ENCODE measurements around the gene RNASE7. TPM values are rescaled to one million over a fixed set of nuclear protein-coding genes. Genes with fewer than 3 reads are reported as not detected.

RNASE7 gene
- total RNA-seq, 2 donors from 2014 or later: not detected

DNA sequence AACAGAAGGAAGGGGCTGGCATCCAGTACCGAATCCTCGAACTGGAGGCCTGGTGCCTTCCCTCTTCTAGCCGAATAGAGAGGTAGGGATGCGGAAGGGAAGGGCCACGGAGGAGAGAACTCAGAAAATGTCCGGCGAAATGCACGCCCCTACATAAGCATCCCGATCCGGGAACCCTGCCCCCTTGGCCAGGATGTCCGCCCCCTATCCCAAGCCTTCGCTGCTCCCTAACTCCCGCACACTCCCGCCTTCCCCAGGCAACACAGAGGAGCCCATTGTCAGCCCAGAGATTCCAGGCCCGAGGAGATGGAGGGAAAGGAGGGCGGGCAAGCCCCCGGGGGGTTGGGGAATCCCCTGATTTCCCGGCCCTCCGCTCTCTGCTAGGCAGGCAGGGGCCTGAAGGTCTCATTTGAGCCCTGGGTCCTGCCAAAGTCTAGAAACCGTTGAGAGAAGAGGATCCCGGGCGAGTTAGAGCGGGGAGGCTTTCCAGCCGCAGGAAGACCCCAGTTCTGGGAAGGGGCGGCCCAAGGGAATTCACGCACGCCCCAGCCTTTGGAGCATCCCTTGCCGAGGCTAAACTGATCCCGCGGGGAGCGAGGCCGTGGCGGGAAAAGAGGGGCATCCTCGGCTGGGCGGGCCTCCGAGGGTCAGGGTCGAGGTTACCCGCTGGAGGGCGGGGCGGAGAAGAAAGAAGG, 27.4 kb downstream of the RNASE7 start:
- H3K36me3 ChIP-seq: no peaks in the 10 kb centered on the region
- DNase-seq (ENCODE audit: low spot score): no peak

GRCh38 chr14:21070083-21070609, 28.0 kb downstream of the RNASE7 start, which contains the start of gene ARHGEF40:
Gene ARHGEF40, plus strand, starts transcription at chr14:21070304. Its CDS starts 93 bp downstream, at chr14:21070397.
- Histone ChIP-seq H3K9me3 (no peaks in the 10 kb centered on the region), H3K4me3 (peak within 1 kb of the TSS; percentile 64 to 83), H3K27me3 (no peaks in the 10 kb centered on the region), H3K27ac (peak within 1 kb of the TSS; percentile 88 to 90), H3K4me1 (peaks cover 0 to 41% of the 10 kb centered on the region in 2 donors), H3K36me3 (no peaks in the 10 kb centered on the region)
- DNase-seq (ENCODE audit: low spot score): no peak
- TF ChIP-seq, protein P1, sequence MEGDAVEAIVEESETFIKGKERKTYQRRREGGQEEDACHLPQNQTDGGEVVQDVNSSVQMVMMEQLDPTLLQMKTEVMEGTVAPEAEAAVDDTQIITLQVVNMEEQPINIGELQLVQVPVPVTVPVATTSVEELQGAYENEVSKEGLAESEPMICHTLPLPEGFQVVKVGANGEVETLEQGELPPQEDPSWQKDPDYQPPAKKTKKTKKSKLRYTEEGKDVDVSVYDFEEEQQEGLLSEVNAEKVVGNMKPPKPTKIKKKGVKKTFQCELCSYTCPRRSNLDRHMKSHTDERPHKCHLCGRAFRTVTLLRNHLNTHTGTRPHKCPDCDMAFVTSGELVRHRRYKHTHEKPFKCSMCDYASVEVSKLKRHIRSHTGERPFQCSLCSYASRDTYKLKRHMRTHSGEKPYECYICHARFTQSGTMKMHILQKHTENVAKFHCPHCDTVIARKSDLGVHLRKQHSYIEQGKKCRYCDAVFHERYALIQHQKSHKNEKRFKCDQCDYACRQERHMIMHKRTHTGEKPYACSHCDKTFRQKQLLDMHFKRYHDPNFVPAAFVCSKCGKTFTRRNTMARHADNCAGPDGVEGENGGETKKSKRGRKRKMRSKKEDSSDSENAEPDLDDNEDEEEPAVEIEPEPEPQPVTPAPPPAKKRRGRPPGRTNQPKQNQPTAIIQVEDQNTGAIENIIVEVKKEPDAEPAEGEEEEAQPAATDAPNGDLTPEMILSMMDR (IDR thresholded peaks at IDR 0.05): no peak

More for the DNA sequence above, 27.4 kb downstream of the RNASE7 start:
- peak overlapping the region; percentile 88 to 90 for H3K27ac ChIP-seq
- peak overlapping the region; percentile 64 to 83 for H3K4me3 ChIP-seq
- TF ChIP-seq, protein P1 (IDR thresholded peaks at IDR 0.05): no peak
- no peaks in the 10 kb centered on the region for H3K9me3 ChIP-seq
- no peaks in the 10 kb centered on the region for H3K27me3 ChIP-seq
- H3K4me1 ChIP-seq: peaks cover 0 to 41% of the 10 kb centered on the region in 2 donors

GRCh38 chr14:21070610-21071224, 28.6 kb downstream of the RNASE7 start:
- Histone ChIP-seq H3K4me1 (peaks cover 0 to 41% of the 10 kb centered on the region in 2 donors), H3K4me3 (peak overlapping the region; percentile 64 to 83), H3K27ac (peak overlapping the region; percentile 88 to 90), H3K9me3 (no peaks in the 10 kb centered on the region), H3K27me3 (no peaks in the 10 kb centered on the region), H3K36me3 (peaks cover 4% of the 10 kb centered on the region)
- DNase-seq (ENCODE audit: low spot score): no peak
- TF ChIP-seq, protein P1 (IDR thresholded peaks at IDR 0.05): no peak

GRCh38 chr14:21071225-21072030, 29.3 kb downstream of the RNASE7 start:
- TF ChIP-seq, protein P1 (IDR thresholded peaks at IDR 0.05): no peak
- peaks cover 11% of the 10 kb centered on the region for H3K36me3 ChIP-seq
- H3K4me3 ChIP-seq: peak overlapping the region; percentile 64 to 83
- H3K4me1 ChIP-seq: peaks cover 0 to 41% of the 10 kb centered on the region in 2 donors
- H3K9me3 ChIP-seq: no peaks in the 10 kb centered on the region
- peak overlapping the region; percentile 88 to 90 for H3K27ac ChIP-seq
- no peaks in the 10 kb centered on the region for H3K27me3 ChIP-seq
- peak; percentile 89 for DNase-seq (ENCODE audit: low spot score)

DNA sequence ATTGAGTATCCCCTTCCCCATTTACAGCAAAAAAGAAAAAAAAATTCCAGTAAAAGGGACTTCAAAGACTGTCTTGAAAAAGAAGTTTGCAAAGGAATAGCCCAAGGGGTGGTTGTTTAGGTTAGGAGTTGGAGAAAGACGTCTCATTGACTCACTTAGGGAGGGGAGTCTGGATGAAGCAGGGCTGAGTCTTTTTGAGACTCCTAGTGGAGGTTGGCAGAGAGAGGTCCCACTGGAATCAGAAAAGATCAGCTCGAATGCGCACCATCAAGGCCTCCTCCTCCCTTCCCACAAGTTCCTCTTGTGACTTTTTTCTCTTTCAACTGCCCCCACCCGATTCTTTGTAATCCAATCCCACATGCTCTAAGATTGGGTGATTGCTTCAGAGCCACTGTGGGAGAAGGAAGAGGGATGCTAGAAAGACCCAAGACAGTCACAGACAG, 29.9 kb downstream of the RNASE7 start:
- DNase-seq (ENCODE audit: low spot score): peak; percentile 78
- H3K9me3 ChIP-seq: no peaks in the 10 kb centered on the region
- TF ChIP-seq, protein P1 (IDR thresholded peaks at IDR 0.05): no peak
- peaks cover 17% of the 10 kb centered on the region for H3K36me3 ChIP-seq
- H3K27me3 ChIP-seq: no peaks in the 10 kb centered on the region
- peak overlapping the region; percentile 88 to 90 for H3K27ac ChIP-seq
- H3K4me3 ChIP-seq: peak overlapping the region; percentile 64 to 83
- peaks cover 0 to 41% of the 10 kb centered on the region in 2 donors for H3K4me1 ChIP-seq

All from right atrium auricular region (tissue), 2 donors.